ENCODE results near the gene CASP3. TPM values are rescaled to one million over a fixed set of nuclear protein-coding genes. Genes with fewer than 3 reads are reported as not detected.

The CASP3 gene
- total and polyA plus RNA-seq, 2 donors (not counting 1 experiment from before 2014, with no cell fraction given): 26.4 to 41.1 TPM

GRCh38 chr4:184688447-184688846, 39.2 kb upstream of the CASP3 start:
- no peaks in the 10 kb centered on the region for H3K4me1 ChIP-seq (ENCODE audit: control insufficient read depth, extremely low read depth, insufficient read depth, low read length)
- no peak overlapping the region for H3K4me2 ChIP-seq (ENCODE audit: extremely low read depth, insufficient read depth, low read length)
- no peaks in the 10 kb centered on the region for H3K9me3 ChIP-seq (ENCODE audit: control insufficient read depth, insufficient read depth, low read depth, low read length)
- H4K20me1 ChIP-seq (ENCODE audit: control insufficient read depth, extremely low read depth, insufficient read depth, low read length): no peaks in the 10 kb centered on the region
- no peak overlapping the region for H2AFZ ChIP-seq (ENCODE audit: low read length)
- no peak for TF ChIP-seq EZH2 (IDR thresholded peaks at IDR 0.05; ENCODE audit: low read length, missing control alignments)
- TF ChIP-seq CTCF (conservative IDR thresholded peaks at IDR 0.05 in 1 of 2, IDR thresholded peaks at IDR 0.05 in 1 of 2; ENCODE audit: low read depth in 1 of 2, low read length in 2 of 2): no peak
- peak overlapping the region; percentile 26 for H3K27ac ChIP-seq (ENCODE audit: insufficient read depth, low read length)
- DNase-seq (ENCODE audit: low read depth in 2 of 2): peak; percentile 68 to 94
- H3K27me3 ChIP-seq (ENCODE audit: control insufficient read depth, insufficient read depth, low read length): no peaks in the 10 kb centered on the region
- no peaks in the 10 kb centered on the region for H3K79me2 ChIP-seq (ENCODE audit: control insufficient read depth, insufficient read depth, low read length)
- no peak overlapping the region for H3K9ac ChIP-seq (ENCODE audit: insufficient read depth, low read length)
- no peaks in the 10 kb centered on the region for H3K36me3 ChIP-seq (ENCODE audit: control insufficient read depth, insufficient read depth, low read length)
- H3K4me3 ChIP-seq (replicated peaks in 1 of 4; ENCODE audit: control extremely low read depth in 1 of 4, insufficient read depth in 1 of 4, low read depth in 3 of 4, low read length in 4 of 4): no peak overlapping the region

- peak overlapping the region; percentile 26 for H3K27ac ChIP-seq (ENCODE audit: insufficient read depth, low read length)
- no peaks in the 10 kb centered on the region for H3K27me3 ChIP-seq (ENCODE audit: control insufficient read depth, insufficient read depth, low read length)
- no peak for DNase-seq (ENCODE audit: low read depth in 2 of 2)
- no peaks in the 10 kb centered on the region for H4K20me1 ChIP-seq (ENCODE audit: control insufficient read depth, extremely low read depth, insufficient read depth, low read length)
- H3K4me3 ChIP-seq (replicated peaks in 1 of 4; ENCODE audit: control extremely low read depth in 1 of 4, insufficient read depth in 1 of 4, low read depth in 3 of 4, low read length in 4 of 4): no peak overlapping the region
- H2AFZ ChIP-seq (ENCODE audit: low read length): no peak overlapping the region
- no peaks in the 10 kb centered on the region for H3K36me3 ChIP-seq (ENCODE audit: control insufficient read depth, insufficient read depth, low read length)
- TF ChIP-seq EZH2 (IDR thresholded peaks at IDR 0.05; ENCODE audit: low read length, missing control alignments) (no peak), CTCF (conservative IDR thresholded peaks at IDR 0.05 in 1 of 2, IDR thresholded peaks at IDR 0.05 in 1 of 2; ENCODE audit: low read depth in 1 of 2, low read length in 2 of 2) (no peak)
- no peaks in the 10 kb centered on the region for H3K9me3 ChIP-seq (ENCODE audit: control insufficient read depth, insufficient read depth, low read depth, low read length)
- H3K4me2 ChIP-seq (ENCODE audit: extremely low read depth, insufficient read depth, low read length): no peak overlapping the region
- no peak overlapping the region for H3K9ac ChIP-seq (ENCODE audit: insufficient read depth, low read length)
- H3K4me1 ChIP-seq (ENCODE audit: control insufficient read depth, extremely low read depth, insufficient read depth, low read length): no peaks in the 10 kb centered on the region
- H3K79me2 ChIP-seq (ENCODE audit: control insufficient read depth, insufficient read depth, low read length): no peaks in the 10 kb centered on the region
Measured at GRCh38 chr4:184688005-184688404, 38.8 kb upstream of the CASP3 start.

- no peak overlapping the region for H2AFZ ChIP-seq (ENCODE audit: low read length)
- H3K4me1 ChIP-seq (ENCODE audit: control insufficient read depth, extremely low read depth, insufficient read depth, low read length): no peaks in the 10 kb centered on the region
- TF ChIP-seq CTCF (conservative IDR thresholded peaks at IDR 0.05 in 1 of 2, IDR thresholded peaks at IDR 0.05 in 1 of 2; ENCODE audit: low read depth in 1 of 2, low read length in 2 of 2) (no peak), EZH2 (IDR thresholded peaks at IDR 0.05; ENCODE audit: low read length, missing control alignments) (no peak)
- no peak overlapping the region for H3K9ac ChIP-seq (ENCODE audit: insufficient read depth, low read length)
- H3K27me3 ChIP-seq (ENCODE audit: control insufficient read depth, insufficient read depth, low read length): no peaks in the 10 kb centered on the region
- H3K79me2 ChIP-seq (ENCODE audit: control insufficient read depth, insufficient read depth, low read length): no peaks in the 10 kb centered on the region
- no peak overlapping the region for H3K27ac ChIP-seq (ENCODE audit: insufficient read depth, low read length)
- no peaks in the 10 kb centered on the region for H4K20me1 ChIP-seq (ENCODE audit: control insufficient read depth, extremely low read depth, insufficient read depth, low read length)
- no peaks in the 10 kb centered on the region for H3K9me3 ChIP-seq (ENCODE audit: control insufficient read depth, insufficient read depth, low read depth, low read length)
- DNase-seq (ENCODE audit: low read depth in 2 of 2): peak in 1 of 2 donors; percentile 20
- H3K4me2 ChIP-seq (ENCODE audit: extremely low read depth, insufficient read depth, low read length): no peak overlapping the region
- no peaks in the 10 kb centered on the region for H3K36me3 ChIP-seq (ENCODE audit: control insufficient read depth, insufficient read depth, low read length)
- H3K4me3 ChIP-seq (replicated peaks in 1 of 4; ENCODE audit: control extremely low read depth in 1 of 4, insufficient read depth in 1 of 4, low read depth in 3 of 4, low read length in 4 of 4): no peak overlapping the region
Measured at GRCh38 chr4:184684491-184685189, 35.4 kb upstream of the CASP3 start.
